HepG2 (cell line): Measurements from ENCODE around the gene INHBB. TPM values are rescaled to one million over a fixed set of nuclear protein-coding genes. Genes with fewer than 3 reads are reported as not detected.

Source experiments
- AGO1 ChIP-seq: fragments of 200-400 bp; formaldehyde crosslinking; IDR thresholded peaks from 2 replicates; pipeline ENCODE4 v1.6.1; 2017; ENCODE audit warnings: mild to moderate bottlenecking, low read depth, low read length, moderate library complexity; ENCODE audit not compliant: poor library complexity, severe bottlenecking
- ELF4 ChIP-seq: sonication (generic); formaldehyde crosslinking; IDR thresholded peaks from 2 replicates; pipeline ENCODE4 v1.5.0; 2020; ENCODE audit warnings: missing genetic modification reagents, mild to moderate bottlenecking, moderate library complexity, borderline replicate concordance
- GABPA ChIP-seq, 2 experiments: IDR thresholded peaks; 2 replicates each; pipeline ENCODE4 v1.6.1; 2011 to 2016; ENCODE audit warnings: low read depth in 2 of 2, low read length in 1 of 2, missing biosample characterization in 1 of 2, missing genetic modification characterization in 1 of 2
- HMG20A ChIP-seq: IDR thresholded peaks from 2 replicates; pipeline ENCODE4 v1.6.1; 2016; ENCODE audit warnings: borderline replicate concordance
- KAT7 ChIP-seq: IDR thresholded peaks from 2 replicates; pipeline ENCODE4 v1.6.1; 2018; ENCODE audit warnings: borderline replicate concordance, missing compliant biosample characterization
- SNAPC2 ChIP-seq: sonication (generic); formaldehyde crosslinking; IDR thresholded peaks from 2 replicates; pipeline ENCODE4 v1.8.1; 2022; ENCODE audit warnings: mild to moderate bottlenecking, missing genetic modification reagents
- SP1 ChIP-seq, 2 experiments: fragments of 450-650 bp in 1 of 2; sonication (generic) in 1 of 2; formaldehyde crosslinking in 1 of 2; IDR thresholded peaks; 2 replicates each; pipeline versions ENCODE4 v1.4.0 to v1.6.1; 2016 to 2020; ENCODE audit warnings: missing genetic modification reagents in 1 of 2
- ZBTB8A ChIP-seq: sonication (generic); formaldehyde crosslinking; IDR thresholded peaks from 2 replicates; pipeline ENCODE4 v1.4.0; 2020; ENCODE audit warnings: mild to moderate bottlenecking, low read depth, missing genetic modification reagents, borderline replicate concordance
- ZKSCAN5 ChIP-seq: sonication (generic); formaldehyde crosslinking; IDR thresholded peaks from 2 replicates; pipeline ENCODE4 v1.5.1; 2020; ENCODE audit warnings: mild to moderate bottlenecking, missing genetic modification reagents
- ZNF484 ChIP-seq: sonication (generic); formaldehyde crosslinking; IDR thresholded peaks from 2 replicates; pipeline ENCODE4 v1.5.1; 2020; ENCODE audit warnings: mild to moderate bottlenecking, low read depth, missing genetic modification reagents, borderline replicate concordance
- ZNF501 ChIP-seq: sonication (generic); formaldehyde crosslinking; IDR thresholded peaks from 2 replicates; pipeline ENCODE4 v1.5.1; 2020; ENCODE audit warnings: mild to moderate bottlenecking, moderate library complexity, missing genetic modification reagents
- ZNF703 ChIP-seq: sonication (generic); formaldehyde crosslinking; IDR thresholded peaks from 2 replicates; pipeline ENCODE4 v1.5.1; 2020; ENCODE audit warnings: missing genetic modification reagents, mild to moderate bottlenecking, moderate library complexity, borderline replicate concordance
- ZNF768 ChIP-seq: sonication (generic); formaldehyde crosslinking; IDR thresholded peaks from 2 replicates; pipeline ENCODE4 v1.4.0; 2020; ENCODE audit warnings: missing genetic modification reagents
- polyA plus RNA-seq, 8 experiments: library from polyadenylated mRNA; depleted of rRNA in 3 of 8; stranded (reverse) in 7 of 8; unstranded in 1 of 8; fragments of >200 nt; fragmentation: Illumina TruSeq in 4 of 8; extraction: Trizol in 4 of 8; gene quantifications; 2 replicates each; pipeline versions ENCODE4 v1.2.1 to v1.2.3, GENCODE V29; 2011 to 2016; ENCODE audit warnings: low read depth in 4 of 8, missing spikeins in 1 of 8, mixed read lengths in 1 of 8; ENCODE audit not compliant: insufficient read depth in 1 of 8
- total RNA-seq, 5 experiments: library from RNA; depleted of rRNA; stranded (reverse); fragments of >200 nt; fragmentation: Illumina TruSeq; extraction: Trizol; gene quantifications; 2 replicates each; pipeline ENCODE4 v1.2.3, GENCODE V29; 2016; ENCODE audit warnings: low read depth in 1 of 5
- TF ChIP-seq, protein P1 (sequence below), 2 experiments: sonication (generic) in 1 of 2; formaldehyde crosslinking in 1 of 2; IDR thresholded peaks; 2 replicates each; pipeline versions ENCODE4 v1.4.0 to v1.6.1; 2016 to 2020; ENCODE audit warnings: borderline replicate concordance in 1 of 2, low read depth in 1 of 2, mild to moderate bottlenecking in 1 of 2, missing genetic modification reagents in 1 of 2
- TF ChIP-seq, protein P2 (sequence below): sonication (generic); formaldehyde crosslinking; IDR thresholded peaks from 2 replicates; pipeline ENCODE4 v1.4.0; 2020; ENCODE audit warnings: missing genetic modification reagents, mild to moderate bottlenecking, borderline replicate concordance
- TF ChIP-seq, protein P3 (sequence below): sonication (generic); formaldehyde crosslinking; IDR thresholded peaks from 2 replicates; pipeline ENCODE4 v1.9.0; 2021; ENCODE audit warnings: missing genetic modification reagents, mild to moderate bottlenecking, borderline replicate concordance

INHBB gene
- total and polyA plus RNA-seq, 2 of the 13 experiments (the other 11 are each of a cell fraction or from before 2014, with no cell fraction given) = 0.20 to 1.7 TPM

DNA sequence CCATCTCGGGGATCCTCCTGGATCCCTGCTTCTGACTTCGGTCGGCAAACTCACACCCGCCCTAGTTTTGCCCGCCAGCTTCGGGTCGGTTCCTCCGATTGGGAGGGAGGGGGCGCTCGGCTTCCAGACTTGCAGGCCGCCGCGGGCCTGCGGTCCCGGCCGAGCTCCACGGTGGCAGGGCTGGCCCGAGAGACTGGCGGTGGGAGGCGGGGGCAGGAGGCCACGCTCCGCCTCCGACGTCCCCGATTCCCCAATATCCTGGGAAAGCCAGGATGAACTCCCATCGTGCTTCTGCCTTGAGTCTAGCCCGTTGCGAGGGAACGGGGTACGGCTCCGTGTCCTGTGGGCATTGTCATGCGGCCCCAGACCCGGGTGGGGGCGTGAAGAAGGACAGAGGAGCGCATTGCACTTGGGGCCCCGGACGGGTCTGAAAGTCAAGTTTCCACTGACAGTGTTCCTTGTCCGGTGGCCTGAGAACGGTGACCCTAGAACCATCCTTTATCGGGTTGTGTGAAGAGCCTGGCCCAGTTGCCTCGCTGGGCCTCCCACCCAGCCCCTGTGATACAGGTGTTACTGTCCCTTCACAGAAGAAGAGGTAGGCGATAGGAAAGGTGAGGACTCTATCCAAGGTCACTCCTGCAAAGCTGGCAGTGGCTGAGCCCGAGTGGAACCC lies 2.4 kb upstream of the INHBB start (continued):
- TF ChIP-seq, protein P1, sequence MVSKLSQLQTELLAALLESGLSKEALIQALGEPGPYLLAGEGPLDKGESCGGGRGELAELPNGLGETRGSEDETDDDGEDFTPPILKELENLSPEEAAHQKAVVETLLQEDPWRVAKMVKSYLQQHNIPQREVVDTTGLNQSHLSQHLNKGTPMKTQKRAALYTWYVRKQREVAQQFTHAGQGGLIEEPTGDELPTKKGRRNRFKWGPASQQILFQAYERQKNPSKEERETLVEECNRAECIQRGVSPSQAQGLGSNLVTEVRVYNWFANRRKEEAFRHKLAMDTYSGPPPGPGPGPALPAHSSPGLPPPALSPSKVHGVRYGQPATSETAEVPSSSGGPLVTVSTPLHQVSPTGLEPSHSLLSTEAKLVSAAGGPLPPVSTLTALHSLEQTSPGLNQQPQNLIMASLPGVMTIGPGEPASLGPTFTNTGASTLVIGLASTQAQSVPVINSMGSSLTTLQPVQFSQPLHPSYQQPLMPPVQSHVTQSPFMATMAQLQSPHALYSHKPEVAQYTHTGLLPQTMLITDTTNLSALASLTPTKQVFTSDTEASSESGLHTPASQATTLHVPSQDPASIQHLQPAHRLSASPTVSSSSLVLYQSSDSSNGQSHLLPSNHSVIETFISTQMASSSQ (IDR thresholded peaks at IDR 0.05; ENCODE audit: low read depth) = no peak
- TF ChIP-seq, protein P1 (CRISPR knock-in tag; IDR thresholded peaks at IDR 0.05; ENCODE audit: borderline replicate concordance) = no peak
- TF ChIP-seq HMG20A (CRISPR knock-in tag) = no peak
- no peak for TF ChIP-seq ZNF703 (CRISPR knock-in tag)
- TF ChIP-seq SNAPC2 (CRISPR knock-in tag) = no peak
- TF ChIP-seq ZNF484 (CRISPR knock-in tag) = no peak
- no peak for TF ChIP-seq SP1 (IDR thresholded peaks at IDR 0.05)
- TF ChIP-seq SP1 (CRISPR knock-in tag; IDR thresholded peaks at IDR 0.05) = no peak
- no peak for TF ChIP-seq ZKSCAN5 (CRISPR knock-in tag)
- peak; percentile 72 for TF ChIP-seq ZNF501 (CRISPR knock-in tag)
- no peak for TF ChIP-seq AGO1
- no peak; the same call in 1 of the 2 replicates for TF ChIP-seq KAT7 (CRISPR knock-in tag)
- TF ChIP-seq ZBTB8A = no peak
- TF ChIP-seq, protein P2, sequence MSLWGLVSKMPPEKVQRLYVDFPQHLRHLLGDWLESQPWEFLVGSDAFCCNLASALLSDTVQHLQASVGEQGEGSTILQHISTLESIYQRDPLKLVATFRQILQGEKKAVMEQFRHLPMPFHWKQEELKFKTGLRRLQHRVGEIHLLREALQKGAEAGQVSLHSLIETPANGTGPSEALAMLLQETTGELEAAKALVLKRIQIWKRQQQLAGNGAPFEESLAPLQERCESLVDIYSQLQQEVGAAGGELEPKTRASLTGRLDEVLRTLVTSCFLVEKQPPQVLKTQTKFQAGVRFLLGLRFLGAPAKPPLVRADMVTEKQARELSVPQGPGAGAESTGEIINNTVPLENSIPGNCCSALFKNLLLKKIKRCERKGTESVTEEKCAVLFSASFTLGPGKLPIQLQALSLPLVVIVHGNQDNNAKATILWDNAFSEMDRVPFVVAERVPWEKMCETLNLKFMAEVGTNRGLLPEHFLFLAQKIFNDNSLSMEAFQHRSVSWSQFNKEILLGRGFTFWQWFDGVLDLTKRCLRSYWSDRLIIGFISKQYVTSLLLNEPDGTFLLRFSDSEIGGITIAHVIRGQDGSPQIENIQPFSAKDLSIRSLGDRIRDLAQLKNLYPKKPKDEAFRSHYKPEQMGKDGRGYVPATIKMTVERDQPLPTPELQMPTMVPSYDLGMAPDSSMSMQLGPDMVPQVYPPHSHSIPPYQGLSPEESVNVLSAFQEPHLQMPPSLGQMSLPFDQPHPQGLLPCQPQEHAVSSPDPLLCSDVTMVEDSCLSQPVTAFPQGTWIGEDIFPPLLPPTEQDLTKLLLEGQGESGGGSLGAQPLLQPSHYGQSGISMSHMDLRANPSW (CRISPR knock-in tag) = no peak
- TF ChIP-seq ZNF768 (CRISPR knock-in tag) = peak; percentile 73; the same call in 1 of the 2 replicates
- no peak for TF ChIP-seq ELF4
- no peak for TF ChIP-seq GABPA (IDR thresholded peaks at IDR 0.05; ENCODE audit: low read depth, low read length)
- no peak for TF ChIP-seq GABPA (CRISPR knock-in tag; IDR thresholded peaks at IDR 0.05; ENCODE audit: low read depth)
- TF ChIP-seq, protein P3, sequence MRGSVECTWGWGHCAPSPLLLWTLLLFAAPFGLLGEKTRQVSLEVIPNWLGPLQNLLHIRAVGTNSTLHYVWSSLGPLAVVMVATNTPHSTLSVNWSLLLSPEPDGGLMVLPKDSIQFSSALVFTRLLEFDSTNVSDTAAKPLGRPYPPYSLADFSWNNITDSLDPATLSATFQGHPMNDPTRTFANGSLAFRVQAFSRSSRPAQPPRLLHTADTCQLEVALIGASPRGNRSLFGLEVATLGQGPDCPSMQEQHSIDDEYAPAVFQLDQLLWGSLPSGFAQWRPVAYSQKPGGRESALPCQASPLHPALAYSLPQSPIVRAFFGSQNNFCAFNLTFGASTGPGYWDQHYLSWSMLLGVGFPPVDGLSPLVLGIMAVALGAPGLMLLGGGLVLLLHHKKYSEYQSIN (CRISPR knock-in tag) = no peak
